HL-60 (cell line): Measurements from ENCODE around the gene ZNF70.

Experiments
- GABPA ChIP-seq: IDR thresholded peaks from 2 replicates; pipeline ENCODE4 v1.6.1; 2012; ENCODE audit warnings: low read depth
- POLR2AphosphoS5 ChIP-seq: IDR thresholded peaks from 2 replicates; pipeline ENCODE4 v1.6.1; 2012; ENCODE audit warnings: low read depth
- SPI1 ChIP-seq: IDR thresholded peaks from 2 replicates; pipeline ENCODE4 v1.6.1; 2012; ENCODE audit warnings: low read depth, mild to moderate bottlenecking, borderline replicate concordance
- TF ChIP-seq, protein P1 (sequence below): IDR thresholded peaks from one replicate; pipeline ENCODE4 v1.5.1; 2011; ENCODE audit warnings: low read length, control low read depth, inconsistent platforms; ENCODE audit not compliant: insufficient read depth
- TF ChIP-seq, protein P2 (sequence below): IDR thresholded peaks from 2 replicates; pipeline ENCODE4 v1.6.1; 2012; ENCODE audit warnings: low read depth; ENCODE audit not compliant: insufficient replicate concordance

DNA sequence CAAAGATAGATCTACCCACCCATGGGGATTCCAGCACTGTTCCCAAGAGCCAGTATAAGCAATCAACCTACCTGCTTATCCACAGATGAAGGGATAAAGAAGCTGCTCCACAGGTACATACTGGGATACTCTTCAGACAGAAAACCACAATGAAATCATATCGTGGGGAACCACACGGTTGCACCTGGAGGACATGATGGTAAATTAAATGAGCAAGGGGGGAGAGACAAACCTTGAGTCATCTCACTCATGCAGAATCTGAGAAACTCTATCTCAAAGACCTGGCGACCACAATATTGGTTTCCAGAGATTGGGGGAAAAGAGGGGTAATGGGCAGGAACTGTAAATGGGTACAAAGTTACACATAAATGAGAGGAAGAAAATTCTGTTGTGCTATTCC lies 45.6 kb downstream of the ZNF70 start:
- TF ChIP-seq, protein P1, sequence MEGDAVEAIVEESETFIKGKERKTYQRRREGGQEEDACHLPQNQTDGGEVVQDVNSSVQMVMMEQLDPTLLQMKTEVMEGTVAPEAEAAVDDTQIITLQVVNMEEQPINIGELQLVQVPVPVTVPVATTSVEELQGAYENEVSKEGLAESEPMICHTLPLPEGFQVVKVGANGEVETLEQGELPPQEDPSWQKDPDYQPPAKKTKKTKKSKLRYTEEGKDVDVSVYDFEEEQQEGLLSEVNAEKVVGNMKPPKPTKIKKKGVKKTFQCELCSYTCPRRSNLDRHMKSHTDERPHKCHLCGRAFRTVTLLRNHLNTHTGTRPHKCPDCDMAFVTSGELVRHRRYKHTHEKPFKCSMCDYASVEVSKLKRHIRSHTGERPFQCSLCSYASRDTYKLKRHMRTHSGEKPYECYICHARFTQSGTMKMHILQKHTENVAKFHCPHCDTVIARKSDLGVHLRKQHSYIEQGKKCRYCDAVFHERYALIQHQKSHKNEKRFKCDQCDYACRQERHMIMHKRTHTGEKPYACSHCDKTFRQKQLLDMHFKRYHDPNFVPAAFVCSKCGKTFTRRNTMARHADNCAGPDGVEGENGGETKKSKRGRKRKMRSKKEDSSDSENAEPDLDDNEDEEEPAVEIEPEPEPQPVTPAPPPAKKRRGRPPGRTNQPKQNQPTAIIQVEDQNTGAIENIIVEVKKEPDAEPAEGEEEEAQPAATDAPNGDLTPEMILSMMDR, result no peak
- TF ChIP-seq, protein P2, sequence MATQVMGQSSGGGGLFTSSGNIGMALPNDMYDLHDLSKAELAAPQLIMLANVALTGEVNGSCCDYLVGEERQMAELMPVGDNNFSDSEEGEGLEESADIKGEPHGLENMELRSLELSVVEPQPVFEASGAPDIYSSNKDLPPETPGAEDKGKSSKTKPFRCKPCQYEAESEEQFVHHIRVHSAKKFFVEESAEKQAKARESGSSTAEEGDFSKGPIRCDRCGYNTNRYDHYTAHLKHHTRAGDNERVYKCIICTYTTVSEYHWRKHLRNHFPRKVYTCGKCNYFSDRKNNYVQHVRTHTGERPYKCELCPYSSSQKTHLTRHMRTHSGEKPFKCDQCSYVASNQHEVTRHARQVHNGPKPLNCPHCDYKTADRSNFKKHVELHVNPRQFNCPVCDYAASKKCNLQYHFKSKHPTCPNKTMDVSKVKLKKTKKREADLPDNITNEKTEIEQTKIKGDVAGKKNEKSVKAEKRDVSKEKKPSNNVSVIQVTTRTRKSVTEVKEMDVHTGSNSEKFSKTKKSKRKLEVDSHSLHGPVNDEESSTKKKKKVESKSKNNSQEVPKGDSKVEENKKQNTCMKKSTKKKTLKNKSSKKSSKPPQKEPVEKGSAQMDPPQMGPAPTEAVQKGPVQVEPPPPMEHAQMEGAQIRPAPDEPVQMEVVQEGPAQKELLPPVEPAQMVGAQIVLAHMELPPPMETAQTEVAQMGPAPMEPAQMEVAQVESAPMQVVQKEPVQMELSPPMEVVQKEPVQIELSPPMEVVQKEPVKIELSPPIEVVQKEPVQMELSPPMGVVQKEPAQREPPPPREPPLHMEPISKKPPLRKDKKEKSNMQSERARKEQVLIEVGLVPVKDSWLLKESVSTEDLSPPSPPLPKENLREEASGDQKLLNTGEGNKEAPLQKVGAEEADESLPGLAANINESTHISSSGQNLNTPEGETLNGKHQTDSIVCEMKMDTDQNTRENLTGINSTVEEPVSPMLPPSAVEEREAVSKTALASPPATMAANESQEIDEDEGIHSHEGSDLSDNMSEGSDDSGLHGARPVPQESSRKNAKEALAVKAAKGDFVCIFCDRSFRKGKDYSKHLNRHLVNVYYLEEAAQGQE, result no peak
- TF ChIP-seq SPI1 (no peak), POLR2AphosphoS5 (no peak), GABPA (no peak)
